Activated CD8-positive, alpha-beta memory T cell treated with anti-CD3 and anti-CD28 coated beads for 1 hour (primary cell): ENCODE data around the gene GJA10.

Experiments used
- DNase-seq, 2 donors: peaks; one replicate each; pipeline ENCODE4 v3.0.0-alpha.2; 2020; ENCODE audit warnings: low read depth in 1 of 2; ENCODE audit errors: extremely low read depth in 1 of 2

The GJA10 gene

DNA sequence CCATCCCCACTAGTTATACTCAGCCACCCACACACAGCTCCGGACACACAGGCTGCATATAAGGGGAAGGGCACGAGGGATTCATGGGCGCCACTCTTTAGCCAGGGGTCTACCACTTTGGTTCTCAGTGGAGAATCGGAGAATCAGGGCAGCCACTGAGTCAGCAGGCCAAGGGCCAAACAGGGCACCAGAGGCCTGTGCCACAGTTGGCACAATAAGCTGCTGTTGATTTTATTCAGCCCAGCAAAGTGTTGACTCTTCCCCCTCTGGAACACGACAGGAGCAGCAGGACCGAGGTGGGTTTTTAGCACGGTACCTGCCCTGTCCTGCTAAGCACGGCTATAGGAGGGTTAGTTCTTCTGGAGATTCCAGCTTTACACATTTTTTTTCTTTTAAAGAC, 48.3 kb downstream of the GJA10 start:
- DNase-seq: no peak

GRCh38 chr6:89944181-89944755, 50.0 kb downstream of the GJA10 start:
- no peak for DNase-seq

- DNase-seq: no peak
Measured at GRCh38 chr6:89944826-89945407, 50.6 kb downstream of the GJA10 start.
